Measurements from ENCODE around the gene TEX54.
"Not testable (repeated sequence)": the region's sequence is repeated elsewhere in the genome, so short reads cannot be mapped to it uniquely, and the experiment has no call there.

TEX54 gene

GRCh38 chr11:62854013-62854824, 21.6 kb upstream of the TEX54 start:
- peaks cover 16 to 22% of the 10 kb centered on the region in 2 donors for H3K4me1 ChIP-seq (ENCODE audit: control insufficient read depth in 1 of 2, insufficient read depth in 2 of 2, low read length in 2 of 2)

GRCh38 chr11:62853279-62853965, 20.8 kb upstream of the TEX54 start:
- no peaks in the 10 kb centered on the region for H3K27me3 ChIP-seq (ENCODE audit: low read depth, low read length)
- peaks cover 23 to 30% of the 10 kb centered on the region in 2 donors for H3K36me3 ChIP-seq (ENCODE audit: control insufficient read depth in 1 of 2, insufficient read depth in 2 of 2, low read length in 2 of 2)
- H3K4me1 ChIP-seq (ENCODE audit: control insufficient read depth in 1 of 2, insufficient read depth in 2 of 2, low read length in 2 of 2), result peaks cover 16 to 22% of the 10 kb centered on the region in 2 donors
- H3K27ac ChIP-seq (ENCODE audit: low read length), result peak overlapping the region; percentile 90
- peak overlapping the region; percentile 92 to 98 for H3K4me3 ChIP-seq (ENCODE audit: low read depth in 1 of 2, low read length in 2 of 2)
- H3K9me3 ChIP-seq (ENCODE audit: control insufficient read depth in 1 of 2, low read length in 2 of 2), result no peaks in the 10 kb centered on the region

More at GRCh38 chr11:62854013-62854824, 21.6 kb upstream of the TEX54 start:
- H3K4me3 ChIP-seq (ENCODE audit: low read depth in 1 of 2, low read length in 2 of 2), result peak overlapping the region; percentile 92 to 98
- H3K27ac ChIP-seq (ENCODE audit: low read length), result peak overlapping the region; percentile 90
- no peaks in the 10 kb centered on the region for H3K27me3 ChIP-seq (ENCODE audit: low read depth, low read length)
- H3K36me3 ChIP-seq (ENCODE audit: control insufficient read depth in 1 of 2, insufficient read depth in 2 of 2, low read length in 2 of 2), result peaks cover 23 to 30% of the 10 kb centered on the region in 2 donors
- H3K9me3 ChIP-seq (ENCODE audit: control insufficient read depth in 1 of 2, low read length in 2 of 2), result no peaks in the 10 kb centered on the region

GRCh38 chr11:62852523-62853188, 20.0 kb upstream of the TEX54 start:
- Histone ChIP-seq H3K4me1 (ENCODE audit: control insufficient read depth in 1 of 2, insufficient read depth in 2 of 2, low read length in 2 of 2) (peaks cover 16 to 22% of the 10 kb centered on the region in 2 donors), H3K9me3 (ENCODE audit: control insufficient read depth in 1 of 2, low read length in 2 of 2) (no peaks in the 10 kb centered on the region), H3K27me3 (ENCODE audit: low read depth, low read length) (no peaks in the 10 kb centered on the region), H3K36me3 (ENCODE audit: control insufficient read depth in 1 of 2, insufficient read depth in 2 of 2, low read length in 2 of 2) (peaks cover 23 to 30% of the 10 kb centered on the region in 2 donors), H3K27ac (ENCODE audit: low read length) (peak overlapping the region; percentile 90), H3K4me3 (ENCODE audit: low read depth in 1 of 2, low read length in 2 of 2) (no peak overlapping the region)

GRCh38 chr11:62851807-62852522, 19.3 kb upstream of the TEX54 start:
- H3K27ac ChIP-seq (ENCODE audit: low read length), result peak overlapping the region; percentile 4
- H3K4me1 ChIP-seq (ENCODE audit: control insufficient read depth in 1 of 2, insufficient read depth in 2 of 2, low read length in 2 of 2), result peaks cover 16 to 22% of the 10 kb centered on the region in 2 donors
- no peaks in the 10 kb centered on the region for H3K27me3 ChIP-seq (ENCODE audit: low read depth, low read length)
- H3K9me3 ChIP-seq (ENCODE audit: control insufficient read depth in 1 of 2, low read length in 2 of 2), result no peaks in the 10 kb centered on the region
- H3K36me3 ChIP-seq (ENCODE audit: control insufficient read depth in 1 of 2, insufficient read depth in 2 of 2, low read length in 2 of 2), result peaks cover 23 to 30% of the 10 kb centered on the region in 2 donors
- H3K4me3 ChIP-seq (ENCODE audit: low read depth in 1 of 2, low read length in 2 of 2), result no peak overlapping the region

- H3K27me3 ChIP-seq (ENCODE audit: low read depth, low read length), result no peaks in the 10 kb centered on the region
- peaks cover 16 to 22% of the 10 kb centered on the region in 2 donors for H3K4me1 ChIP-seq (ENCODE audit: control insufficient read depth in 1 of 2, insufficient read depth in 2 of 2, low read length in 2 of 2)
- H3K36me3 ChIP-seq (ENCODE audit: control insufficient read depth in 1 of 2, insufficient read depth in 2 of 2, low read length in 2 of 2), result peaks cover 23 to 30% of the 10 kb centered on the region in 2 donors
- H3K4me3 ChIP-seq (ENCODE audit: low read depth in 1 of 2, low read length in 2 of 2), result no peak overlapping the region
- H3K27ac ChIP-seq (ENCODE audit: low read length), result no peak overlapping the region
- no peaks in the 10 kb centered on the region for H3K9me3 ChIP-seq (ENCODE audit: control insufficient read depth in 1 of 2, low read length in 2 of 2)
Observed at GRCh38 chr11:62850911-62851806, 18.5 kb upstream of the TEX54 start.

GRCh38 chr11:62847767-62848314, 15.2 kb upstream of the TEX54 start:
- Histone ChIP-seq H3K4me1 (ENCODE audit: control insufficient read depth in 1 of 2, insufficient read depth in 2 of 2, low read length in 2 of 2) (no peaks in the 10 kb centered on the region), H3K27ac (ENCODE audit: low read length) (no peak overlapping the region), H3K36me3 (ENCODE audit: control insufficient read depth in 1 of 2, insufficient read depth in 2 of 2, low read length in 2 of 2) (peaks cover 12 to 13% of the 10 kb centered on the region in 2 donors), H3K27me3 (ENCODE audit: low read depth, low read length) (no peaks in the 10 kb centered on the region), H3K9me3 (ENCODE audit: control insufficient read depth in 1 of 2, low read length in 2 of 2) (no peaks in the 10 kb centered on the region), H3K4me3 (ENCODE audit: low read depth in 1 of 2, low read length in 2 of 2) (no peak overlapping the region)

- no peak overlapping the region for H3K4me3 ChIP-seq (ENCODE audit: low read depth in 1 of 2, low read length in 2 of 2)
- H3K9me3 ChIP-seq (ENCODE audit: control insufficient read depth in 1 of 2, low read length in 2 of 2), result no peaks in the 10 kb centered on the region
- H3K4me1 ChIP-seq (ENCODE audit: control insufficient read depth in 1 of 2, insufficient read depth in 2 of 2, low read length in 2 of 2), result no peaks in the 10 kb centered on the region
- H3K27me3 ChIP-seq (ENCODE audit: low read depth, low read length), result no peaks in the 10 kb centered on the region
- H3K27ac ChIP-seq (ENCODE audit: low read length), result no peak overlapping the region
- H3K36me3 ChIP-seq (ENCODE audit: control insufficient read depth in 1 of 2, insufficient read depth in 2 of 2, low read length in 2 of 2), result no peaks in the 10 kb centered on the region
Observed at GRCh38 chr11:62846177-62846576, 13.5 kb upstream of the TEX54 start.

- Histone ChIP-seq H3K9me3 (ENCODE audit: control insufficient read depth in 1 of 2, low read length in 2 of 2) (no peaks in the 10 kb centered on the region), H3K4me1 (ENCODE audit: control insufficient read depth in 1 of 2, insufficient read depth in 2 of 2, low read length in 2 of 2) (no peaks in the 10 kb centered on the region), H3K36me3 (ENCODE audit: control insufficient read depth in 1 of 2, insufficient read depth in 2 of 2, low read length in 2 of 2) (peaks cover 0 to 5% of the 10 kb centered on the region in 2 donors), H3K27ac (ENCODE audit: low read length) (no peak overlapping the region), H3K27me3 (ENCODE audit: low read depth, low read length) (no peaks in the 10 kb centered on the region), H3K4me3 (ENCODE audit: low read depth in 1 of 2, low read length in 2 of 2) (no peak overlapping the region)
Observed at GRCh38 chr11:62844154-62844553, 11.5 kb upstream of the TEX54 start.

GRCh38 chr11:62843466-62843865, 10.8 kb upstream of the TEX54 start:
- H3K4me3 ChIP-seq (ENCODE audit: low read depth in 1 of 2, low read length in 2 of 2), result no peak overlapping the region
- H3K27ac ChIP-seq (ENCODE audit: low read length), result no peak overlapping the region
- peaks cover 3 to 6% of the 10 kb centered on the region in 2 donors for H3K4me1 ChIP-seq (ENCODE audit: control insufficient read depth in 1 of 2, insufficient read depth in 2 of 2, low read length in 2 of 2)
- H3K27me3 ChIP-seq (ENCODE audit: low read depth, low read length), result no peaks in the 10 kb centered on the region
- no peaks in the 10 kb centered on the region for H3K9me3 ChIP-seq (ENCODE audit: control insufficient read depth in 1 of 2, low read length in 2 of 2)
- peaks cover 0 to 5% of the 10 kb centered on the region in 2 donors for H3K36me3 ChIP-seq (ENCODE audit: control insufficient read depth in 1 of 2, insufficient read depth in 2 of 2, low read length in 2 of 2)

GRCh38 chr11:62842891-62843290, 10.2 kb upstream of the TEX54 start:
- not testable (repeated sequence) for H3K9me3 ChIP-seq (ENCODE audit: control insufficient read depth in 1 of 2, low read length in 2 of 2); H3K27me3 ChIP-seq (ENCODE audit: low read depth, low read length); H3K4me1 ChIP-seq (ENCODE audit: control insufficient read depth in 1 of 2, insufficient read depth in 2 of 2, low read length in 2 of 2); H3K36me3 ChIP-seq (ENCODE audit: control insufficient read depth in 1 of 2, insufficient read depth in 2 of 2, low read length in 2 of 2)
- H3K4me3 ChIP-seq (ENCODE audit: low read depth in 1 of 2, low read length in 2 of 2), result peak overlapping the region in 1 of 2 donors; percentile 61
- peak overlapping the region; percentile 97 for H3K27ac ChIP-seq (ENCODE audit: low read length)
